Measurements from ENCODE around the gene HNRNPAB.
"Not testable (repeated sequence)": the region's sequence is repeated elsewhere in the genome, so short reads cannot be mapped to it uniquely, and the experiment has no call there.

HNRNPAB gene

GRCh38 chr5:178232124-178232919, 28.0 kb downstream of the HNRNPAB start, which contains the start of gene PHYKPL:
PHYKPL (minus strand) TSS chr5:178232802; CDS start chr5:178232550, 252 bp downstream.
- peak; percentile 52 for DNase-seq

- no peak for DNase-seq
Observed at GRCh38 chr5:178232920-178233429, 28.6 kb downstream of the HNRNPAB start.

DNA sequence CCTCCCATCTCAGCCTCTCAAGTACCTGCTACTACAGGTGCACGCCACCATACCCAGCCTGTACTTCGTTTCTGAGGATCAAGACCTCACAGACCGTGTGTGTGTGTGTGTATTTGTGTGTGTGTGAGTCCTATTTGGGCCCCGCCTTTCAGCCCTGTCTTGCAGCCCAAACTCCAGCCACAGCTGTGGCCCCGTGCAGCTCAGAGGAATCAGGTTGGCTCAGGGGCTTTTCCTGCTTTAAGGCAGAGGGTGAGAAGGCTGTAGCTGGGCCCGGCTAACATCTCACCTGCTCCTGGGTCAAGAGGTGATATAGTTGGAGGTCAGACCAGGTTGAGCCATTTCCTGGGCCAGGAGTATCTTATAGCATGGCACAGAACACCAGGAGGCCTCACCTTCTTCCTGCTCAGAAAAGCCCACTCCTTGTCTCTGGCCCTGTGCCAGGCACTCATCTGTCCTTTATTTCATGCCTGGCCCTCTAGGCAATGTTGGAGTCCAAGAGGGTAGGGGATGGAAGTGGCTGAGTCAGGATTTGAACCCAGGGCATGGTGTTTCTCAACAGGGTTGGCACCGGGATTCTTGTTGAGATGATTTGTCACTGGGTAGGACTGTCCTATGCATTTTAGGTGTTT, 29.9 kb downstream of the HNRNPAB start:
- DNase-seq, result no peak

DNA sequence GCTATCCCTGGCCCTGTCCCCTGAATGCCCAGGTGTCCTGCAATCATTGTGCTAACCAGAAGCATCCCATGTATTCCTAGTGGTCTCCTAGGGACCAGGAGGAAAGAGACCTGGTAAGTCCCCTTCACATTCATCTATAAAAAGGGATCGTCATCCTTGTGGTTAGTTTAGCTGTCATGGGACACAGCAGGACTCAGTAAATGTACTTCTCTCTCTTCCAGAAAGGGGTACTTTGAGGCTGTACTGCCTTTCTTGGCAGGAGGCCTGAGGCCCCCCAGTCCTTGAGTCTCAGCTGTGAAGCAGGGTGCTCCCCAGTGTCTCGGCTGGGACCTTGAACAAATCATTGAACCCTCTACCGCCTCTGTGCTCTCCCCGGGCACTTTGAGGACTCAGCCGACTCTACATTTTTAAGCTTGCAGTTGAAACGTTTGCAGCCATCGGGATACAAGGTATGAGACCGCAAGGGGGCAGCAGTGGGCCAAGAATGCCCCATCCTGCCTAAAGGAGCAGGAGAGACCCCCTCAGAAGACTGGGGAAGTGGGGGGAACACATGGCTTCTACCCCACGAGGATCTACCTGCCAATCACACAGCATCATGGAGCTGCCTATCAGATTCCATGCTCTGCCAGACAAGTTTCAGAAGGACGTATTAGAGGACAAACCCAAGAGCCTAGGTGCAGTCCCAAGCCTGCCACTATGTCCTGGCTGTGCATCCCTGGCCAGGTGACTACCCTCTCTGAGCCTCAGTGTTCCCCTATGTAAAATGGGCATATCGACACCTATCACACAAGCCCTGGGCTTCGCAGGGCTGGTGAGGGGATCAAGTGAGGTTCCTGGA, 30.6 kb downstream of the HNRNPAB start:
- DNase-seq, result peak; percentile 74

DNA sequence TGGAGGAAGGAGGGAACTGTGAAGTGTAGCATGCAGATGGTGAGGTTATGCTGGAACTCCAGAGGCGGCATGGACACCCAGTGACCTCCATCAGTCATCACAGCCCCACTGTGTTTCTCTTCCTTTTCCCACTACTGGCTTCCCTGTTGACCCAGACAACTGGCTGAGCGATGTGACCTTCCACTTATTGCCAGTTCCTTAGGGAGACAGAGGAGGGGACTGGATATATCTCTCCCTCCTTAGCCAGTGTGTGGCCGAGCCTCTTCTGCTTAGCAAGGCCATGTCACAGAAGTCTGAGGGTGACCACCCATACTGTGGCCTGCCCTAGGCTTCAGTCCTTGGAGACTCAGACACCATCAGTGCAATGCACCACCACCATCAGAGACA, 31.2 kb downstream of the HNRNPAB start:
- no peak for DNase-seq

- DNase-seq, result no peak
Observed at GRCh38 chr5:178236126-178236525, 31.8 kb downstream of the HNRNPAB start.

GRCh38 chr5:178236679-178237078, 32.3 kb downstream of the HNRNPAB start:
- DNase-seq, result no peak

DNA sequence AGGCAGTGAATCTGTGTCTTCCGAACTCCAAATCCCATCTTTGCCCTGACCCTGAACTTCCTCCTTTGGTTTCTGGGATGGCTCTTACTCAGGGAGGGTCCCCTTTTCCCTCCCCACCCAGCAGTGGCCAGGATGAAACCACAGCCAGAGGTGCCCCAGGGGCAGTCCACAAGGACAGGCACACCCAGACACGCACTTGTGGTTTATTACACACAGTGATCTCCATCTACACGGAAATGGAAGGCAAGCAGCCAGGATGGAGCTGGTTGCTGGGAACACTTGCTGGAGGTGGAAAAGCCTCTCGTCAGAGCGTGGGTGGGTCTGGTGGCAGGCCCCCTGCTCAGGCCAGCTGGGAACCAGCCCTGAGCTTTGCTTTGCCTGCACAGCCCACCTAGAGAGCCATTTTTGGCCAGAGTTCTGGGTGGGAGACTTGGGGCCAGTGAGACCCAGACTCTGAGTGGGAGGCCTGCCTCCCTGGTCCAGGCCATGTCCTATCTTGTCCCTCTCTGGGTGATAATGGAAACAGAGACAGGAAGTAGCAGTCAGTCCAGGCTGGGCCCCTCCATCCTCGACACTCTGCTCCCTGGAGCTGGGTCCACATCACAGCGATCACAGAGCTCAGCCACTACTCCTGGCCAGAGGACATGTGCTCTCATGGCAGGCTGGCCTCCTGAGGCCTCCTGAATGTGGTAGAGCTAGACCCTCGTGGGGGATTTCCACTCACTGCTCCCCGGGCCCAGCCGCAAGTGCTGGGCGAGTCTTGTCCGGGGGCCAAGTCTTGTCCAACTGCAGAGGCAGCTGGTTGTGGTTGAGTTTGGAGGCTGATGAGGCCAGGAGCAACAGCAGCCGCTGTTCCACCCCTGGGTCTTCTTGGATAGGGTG, 33.3 kb downstream of the HNRNPAB start:
- DNase-seq, result no peak

- no peak for DNase-seq
Observed at GRCh38 chr5:178238313-178238635, 33.9 kb downstream of the HNRNPAB start.

GRCh38 chr5:178238711-178239592, 34.6 kb downstream of the HNRNPAB start:
- peak; percentile 10 for DNase-seq

DNA sequence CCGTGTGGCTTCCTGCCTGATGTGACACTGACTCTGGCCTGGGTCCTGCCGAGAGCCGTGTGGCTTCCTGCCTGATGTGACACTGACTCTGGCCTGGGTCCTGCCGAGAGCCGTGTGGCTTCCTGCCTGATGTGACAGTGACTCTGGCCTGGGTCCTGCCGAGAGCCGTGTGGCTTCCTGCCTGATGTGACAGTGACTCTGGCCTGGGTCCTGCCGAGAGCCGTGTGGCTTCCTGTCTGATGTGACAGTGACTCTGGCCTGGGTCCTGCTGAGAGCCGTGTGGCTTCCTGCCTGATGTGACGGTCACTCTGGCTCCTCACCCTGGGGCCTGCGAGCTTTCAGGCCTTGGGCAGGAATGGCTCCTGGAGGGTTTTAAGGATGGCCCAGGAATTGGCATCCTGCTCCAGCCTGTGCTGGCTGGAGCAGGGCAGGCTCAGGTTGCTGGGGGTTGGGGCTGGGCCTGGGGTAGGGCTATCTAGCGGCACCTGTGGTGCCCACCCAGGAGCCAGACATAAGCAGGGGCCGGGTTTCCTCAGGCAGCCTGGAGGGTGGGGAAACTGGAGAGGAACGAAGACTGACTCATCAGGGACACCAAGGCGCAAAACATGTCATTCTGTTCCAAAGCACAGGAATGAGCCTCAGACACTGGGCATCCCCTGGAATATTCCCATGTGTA, 35.4 kb downstream of the HNRNPAB start:
- not testable (repeated sequence) for DNase-seq

DNA sequence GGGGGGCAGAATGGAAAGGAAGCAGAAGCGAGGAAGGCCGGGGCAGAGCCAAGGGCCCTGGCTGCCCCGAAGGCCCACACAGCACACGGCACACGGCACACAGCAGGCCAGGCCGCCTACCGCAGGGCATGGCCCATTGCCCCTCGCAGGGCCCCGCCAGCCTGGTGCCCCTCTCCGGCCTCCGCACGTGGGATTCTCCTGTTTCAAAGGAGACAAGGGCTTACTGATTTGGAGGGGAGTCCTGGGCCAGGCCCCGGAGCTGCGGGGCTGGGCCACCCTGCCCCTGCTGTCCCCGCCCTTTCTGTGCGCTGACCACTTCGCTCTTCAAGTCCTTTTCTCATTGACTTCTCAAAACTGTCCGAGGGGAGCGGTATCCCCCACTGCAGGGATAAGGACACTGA, 36.0 kb downstream of the HNRNPAB start:
- DNase-seq, result no peak

GRCh38 chr5:178240766-178241165, 36.4 kb downstream of the HNRNPAB start:
- DNase-seq, result no peak

- DNase-seq, result no peak
Observed at GRCh38 chr5:178241231-178241663, 36.9 kb downstream of the HNRNPAB start.

GRCh38 chr5:178241688-178242231, 37.4 kb downstream of the HNRNPAB start:
- no peak for DNase-seq

- DNase-seq, result no peak
Observed at GRCh38 chr5:178242416-178242815, 38.1 kb downstream of the HNRNPAB start.

DNA sequence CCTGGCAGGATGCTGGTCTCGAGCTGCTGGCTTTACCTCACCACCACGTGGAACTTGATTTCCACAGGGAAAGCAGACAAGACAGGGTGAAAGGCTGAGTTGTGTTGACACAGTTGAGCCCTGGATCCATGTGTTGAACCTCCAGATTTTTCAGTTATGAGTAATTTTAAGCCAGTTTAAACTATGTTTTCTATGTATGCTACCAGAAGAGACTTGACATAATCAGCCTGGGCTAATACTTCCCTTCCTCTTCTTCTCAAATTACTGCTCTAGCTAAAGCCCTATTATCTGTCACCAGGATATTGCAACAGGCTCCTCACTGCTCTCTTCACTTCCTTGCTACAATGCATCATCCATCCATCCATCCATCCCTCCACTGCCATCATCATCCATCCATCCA, 40.2 kb downstream of the HNRNPAB start:
- DNase-seq, result no peak

DNA sequence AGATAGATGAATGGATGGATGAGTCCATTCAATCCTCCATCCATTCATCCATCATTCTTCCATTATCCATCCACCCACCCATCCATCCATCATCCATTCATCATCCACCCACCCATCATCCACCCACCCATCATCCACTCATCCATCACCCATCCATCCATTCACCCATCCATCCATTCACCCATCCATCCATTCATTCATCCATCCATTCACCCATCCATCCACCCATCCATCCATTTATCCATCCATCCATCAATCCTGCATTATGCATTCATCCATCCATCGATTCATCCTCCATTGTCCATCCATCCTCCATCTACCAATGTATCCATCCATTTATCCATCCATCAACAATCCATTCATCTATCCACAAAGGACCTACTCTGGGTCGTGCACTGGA, 41.1 kb downstream of the HNRNPAB start:
- no peak for DNase-seq

DNA sequence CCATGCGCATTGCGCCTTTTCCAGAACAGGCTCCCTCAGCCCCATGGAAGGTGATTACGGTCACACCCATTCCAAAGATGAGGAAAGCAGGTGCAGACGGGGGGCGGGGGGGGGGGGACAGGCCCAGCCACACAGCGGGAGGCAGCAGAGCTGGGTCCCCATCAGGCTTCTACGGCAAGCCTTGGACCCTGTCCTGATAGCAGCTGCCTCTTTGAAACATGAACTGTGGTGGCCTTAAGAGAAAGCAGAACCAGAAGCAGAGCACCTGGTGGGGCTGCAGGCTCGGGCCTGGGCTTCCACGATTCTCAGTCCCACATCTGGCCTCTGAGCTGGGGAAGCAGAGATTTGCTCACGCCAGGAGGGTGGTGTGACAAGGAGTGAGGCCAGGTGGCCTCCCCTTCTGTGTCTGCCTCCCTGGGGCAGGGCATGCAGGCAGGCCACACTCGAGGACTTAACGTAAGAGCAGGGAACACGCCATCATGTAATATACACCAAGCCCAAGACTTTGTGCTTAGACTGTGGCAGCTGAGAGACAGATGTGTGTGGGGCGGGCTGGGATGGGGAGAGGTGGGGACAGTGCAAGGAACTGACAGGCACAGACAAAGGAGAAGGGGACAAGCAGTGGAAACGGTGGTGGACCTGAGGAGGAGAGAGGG, 42.4 kb downstream of the HNRNPAB start:
- no peak for DNase-seq

All from T-helper 9 cell (primary cell).